Measurements from ENCODE around the gene PLXNA4. TPM values are rescaled to one million over a fixed set of nuclear protein-coding genes. Genes with fewer than 3 reads are reported as not detected.

Gene PLXNA4
- total and polyA plus RNA-seq, 4 donors: 0.63 to 4.6 (median 2.1) TPM

DNA sequence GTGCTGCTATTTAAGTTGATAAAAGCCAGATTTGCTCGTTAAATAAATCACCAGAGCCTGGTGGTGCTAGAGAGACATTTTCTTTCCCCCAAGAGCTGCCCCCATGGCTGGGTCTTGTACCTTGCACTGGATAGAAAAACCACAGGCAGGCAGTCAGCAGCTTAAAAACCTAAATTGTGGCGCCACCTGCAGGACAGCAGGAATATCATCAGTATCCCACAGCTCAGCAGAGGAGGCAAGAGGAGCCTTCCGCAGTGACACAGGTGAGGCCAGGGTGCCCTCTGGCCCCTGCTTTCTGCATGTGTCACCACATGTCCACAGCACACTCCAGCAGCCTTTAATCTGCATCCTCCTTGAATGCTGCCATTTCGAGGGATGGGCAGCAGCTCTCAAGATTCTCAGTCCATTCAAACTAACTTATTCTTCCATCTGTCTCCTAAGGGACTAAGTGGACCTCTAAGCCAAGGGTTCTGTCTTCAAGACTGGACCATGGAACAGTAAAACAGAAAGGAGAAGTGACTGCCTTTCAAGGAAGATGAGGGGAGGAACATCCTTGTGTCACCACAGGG is 4.5 kb upstream of the PLXNA4 start:
- ATAC-seq (ENCODE audit: insufficient read depth, low FRiP score) (peak; percentile 37), DNase-seq (peak; percentile 81 to 87 (median 81))
- 5 to 10% methylated on average over 4 of the region's 4 CpGs for WGBS, 2 donors
- no peak overlapping the region for H3K4me3 ChIP-seq
- H3K4me1 ChIP-seq (ENCODE audit: control insufficient read depth in 5 of 5, insufficient read depth in 5 of 5, low read length in 5 of 5): peaks cover 0 to 11% (median 4%) of the 10 kb centered on the region in 5 donors
- peaks cover 4 to 38% (median 16%) of the 10 kb centered on the region in 3 donors for H3K27me3 ChIP-seq (ENCODE audit: control insufficient read depth in 3 of 3, insufficient read depth in 3 of 3, low read length in 2 of 3)
- H3K9me3 ChIP-seq (ENCODE audit: control insufficient read depth in 4 of 4, insufficient read depth in 3 of 4, low read length in 3 of 4): peaks cover 0 to 5% (median 0%) of the 10 kb centered on the region in 4 donors
- TF ChIP-seq, protein P1, sequence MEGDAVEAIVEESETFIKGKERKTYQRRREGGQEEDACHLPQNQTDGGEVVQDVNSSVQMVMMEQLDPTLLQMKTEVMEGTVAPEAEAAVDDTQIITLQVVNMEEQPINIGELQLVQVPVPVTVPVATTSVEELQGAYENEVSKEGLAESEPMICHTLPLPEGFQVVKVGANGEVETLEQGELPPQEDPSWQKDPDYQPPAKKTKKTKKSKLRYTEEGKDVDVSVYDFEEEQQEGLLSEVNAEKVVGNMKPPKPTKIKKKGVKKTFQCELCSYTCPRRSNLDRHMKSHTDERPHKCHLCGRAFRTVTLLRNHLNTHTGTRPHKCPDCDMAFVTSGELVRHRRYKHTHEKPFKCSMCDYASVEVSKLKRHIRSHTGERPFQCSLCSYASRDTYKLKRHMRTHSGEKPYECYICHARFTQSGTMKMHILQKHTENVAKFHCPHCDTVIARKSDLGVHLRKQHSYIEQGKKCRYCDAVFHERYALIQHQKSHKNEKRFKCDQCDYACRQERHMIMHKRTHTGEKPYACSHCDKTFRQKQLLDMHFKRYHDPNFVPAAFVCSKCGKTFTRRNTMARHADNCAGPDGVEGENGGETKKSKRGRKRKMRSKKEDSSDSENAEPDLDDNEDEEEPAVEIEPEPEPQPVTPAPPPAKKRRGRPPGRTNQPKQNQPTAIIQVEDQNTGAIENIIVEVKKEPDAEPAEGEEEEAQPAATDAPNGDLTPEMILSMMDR (IDR thresholded peaks at IDR 0.05; ENCODE audit: control extremely low read depth, extremely low read depth): peak; percentile 75
- H3K9ac ChIP-seq (ENCODE audit: insufficient read depth in 1 of 2, low read length in 2 of 2): no peak overlapping the region
- no peaks in the 10 kb centered on the region for H3K36me3 ChIP-seq (ENCODE audit: control insufficient read depth in 4 of 4, insufficient read depth in 4 of 4, low read length in 4 of 4)
- no peak overlapping the region for H3K27ac ChIP-seq (ENCODE audit: low read depth in 1 of 2, low read length in 1 of 2)

DNA sequence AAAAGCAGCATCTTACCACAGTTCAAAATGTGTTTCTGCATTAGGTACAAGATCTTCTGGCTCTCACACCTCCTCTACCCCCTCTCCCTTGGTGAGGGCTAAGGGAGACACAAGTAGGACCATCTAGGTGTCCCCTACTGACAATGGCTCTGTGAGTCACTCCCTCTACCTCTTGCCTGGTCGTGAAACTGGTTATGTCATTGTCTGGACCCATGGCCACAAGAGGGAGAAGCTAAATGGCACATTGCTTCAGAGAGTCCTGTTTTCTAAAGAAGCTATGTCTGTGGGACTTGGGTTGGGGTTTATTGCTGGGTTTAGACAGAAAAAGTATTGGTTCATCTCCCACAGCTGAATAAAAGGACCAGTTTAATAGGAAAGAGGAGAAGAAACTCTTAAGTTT is 4.0 kb upstream of the PLXNA4 start:
- Histone ChIP-seq H3K4me3 (no peak overlapping the region), H3K27ac (ENCODE audit: low read depth in 1 of 2, low read length in 1 of 2) (no peak overlapping the region), H3K36me3 (ENCODE audit: control insufficient read depth in 4 of 4, insufficient read depth in 4 of 4, low read length in 4 of 4) (no peaks in the 10 kb centered on the region), H3K4me1 (ENCODE audit: control insufficient read depth in 5 of 5, insufficient read depth in 5 of 5, low read length in 5 of 5) (peaks cover 0 to 15% (median 8%) of the 10 kb centered on the region in 5 donors), H3K9me3 (ENCODE audit: control insufficient read depth in 4 of 4, insufficient read depth in 3 of 4, low read length in 3 of 4) (peaks cover 0 to 5% (median 0%) of the 10 kb centered on the region in 4 donors), H3K27me3 (ENCODE audit: control insufficient read depth in 3 of 3, insufficient read depth in 3 of 3, low read length in 2 of 3) (peaks cover 4 to 39% (median 20%) of the 10 kb centered on the region in 3 donors), H3K9ac (ENCODE audit: insufficient read depth in 1 of 2, low read length in 2 of 2) (no peak overlapping the region)
- TF ChIP-seq, protein P1 (IDR thresholded peaks at IDR 0.05; ENCODE audit: control extremely low read depth, extremely low read depth): no peak
- WGBS, 2 donors: 20 to 35% methylated on average over 1 of the region's 1 CpG
- ATAC-seq (ENCODE audit: insufficient read depth, low FRiP score) (no peak), DNase-seq (peak in 1 of 3 donors; percentile 11)

DNA sequence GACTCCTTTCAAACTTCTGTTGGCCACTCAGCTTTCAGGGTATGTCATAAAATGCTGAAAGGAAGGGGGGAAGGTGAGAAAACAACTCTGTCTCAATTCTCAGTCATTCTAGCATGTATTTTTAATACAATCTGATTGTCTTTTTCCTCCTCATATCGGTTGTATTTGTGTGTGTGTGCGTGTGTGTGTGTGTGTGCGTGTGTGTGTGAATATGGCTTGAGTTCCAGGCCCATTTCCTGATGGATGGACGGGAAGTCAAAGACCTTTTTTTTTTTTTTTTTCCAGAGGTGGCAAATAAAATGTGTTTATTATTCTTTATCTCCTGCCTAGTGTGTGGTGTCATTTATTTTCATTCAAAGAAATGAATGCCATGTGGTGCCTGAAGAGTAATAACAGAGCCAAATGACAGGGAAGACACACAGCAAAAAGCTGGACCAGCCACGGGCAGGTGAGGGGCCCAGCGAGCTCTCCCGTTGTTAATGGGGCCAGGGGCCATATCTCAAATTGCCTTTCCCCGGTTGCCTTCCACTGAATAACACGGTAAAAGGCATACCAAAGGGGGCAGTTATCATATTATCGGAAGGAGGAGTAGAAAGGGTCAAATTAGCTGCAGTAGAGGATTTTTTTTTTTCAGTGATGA is 3.1 kb upstream of the PLXNA4 start:
- DNase-seq (no peak), ATAC-seq (ENCODE audit: insufficient read depth, low FRiP score) (no peak)
- no peaks in the 10 kb centered on the region for H3K36me3 ChIP-seq (ENCODE audit: control insufficient read depth in 4 of 4, insufficient read depth in 4 of 4, low read length in 4 of 4)
- H3K9ac ChIP-seq (ENCODE audit: insufficient read depth in 1 of 2, low read length in 2 of 2): no peak overlapping the region
- H3K9me3 ChIP-seq (ENCODE audit: control insufficient read depth in 4 of 4, insufficient read depth in 3 of 4, low read length in 3 of 4): peaks cover 0 to 5% (median 0%) of the 10 kb centered on the region in 4 donors
- TF ChIP-seq, protein P1 (IDR thresholded peaks at IDR 0.05; ENCODE audit: control extremely low read depth, extremely low read depth): no peak
- WGBS, 2 donors: 78 to 80% methylated on average over 10 of the region's 10 CpGs
- H3K4me3 ChIP-seq: no peak overlapping the region
- peaks cover 4 to 48% (median 29%) of the 10 kb centered on the region in 3 donors for H3K27me3 ChIP-seq (ENCODE audit: control insufficient read depth in 3 of 3, insufficient read depth in 3 of 3, low read length in 2 of 3)
- H3K27ac ChIP-seq (ENCODE audit: low read depth in 1 of 2, low read length in 1 of 2): no peak overlapping the region
- peaks cover 0 to 17% (median 10%) of the 10 kb centered on the region in 5 donors for H3K4me1 ChIP-seq (ENCODE audit: control insufficient read depth in 5 of 5, insufficient read depth in 5 of 5, low read length in 5 of 5)
